KBM-7 (cell line): ENCODE results near the gene TUBA4B.

Experiments
- DNase-seq: peaks from one replicate; pipeline ENCODE4 v3.0.0-alpha.2; 2015
- in situ Hi-C: fragments of 300-500 bp; cut with MboI; formaldehyde crosslinking; loops from 2 replicates; pipeline ENCODE4 v1.14.3; 2020; ENCODE audit warnings: low sequenced_read_pairs, low pct_unique_long_range_greater_than_20kb, mixed read lengths

TUBA4B gene

DNA sequence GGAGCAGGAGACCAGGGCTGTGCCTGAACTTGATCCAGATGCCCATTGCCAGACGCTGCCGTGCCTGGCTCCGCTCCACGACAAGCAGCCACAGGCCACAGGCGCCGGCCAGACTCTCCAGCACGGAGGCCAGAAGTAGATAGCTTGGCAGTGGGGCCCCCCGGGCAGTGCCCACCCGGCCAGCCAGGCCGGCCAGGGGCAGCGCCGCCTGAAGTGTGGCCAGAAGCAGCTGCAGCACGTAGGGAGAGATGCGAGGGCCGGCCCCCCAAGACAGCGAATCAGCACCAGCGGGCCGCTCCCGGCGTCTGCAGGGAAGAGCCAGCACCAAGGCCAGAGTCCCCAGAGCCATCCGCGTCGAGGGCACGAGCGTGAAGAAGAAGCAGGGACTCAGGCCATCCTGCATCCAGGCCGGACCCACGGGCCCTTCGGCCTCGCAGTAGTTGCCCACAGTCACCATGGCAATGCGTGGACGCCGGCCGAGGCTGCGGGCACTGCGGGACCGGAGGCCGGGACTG, 34.8 kb upstream of the TUBA4B start:
- in situ Hi-C loops = no loop called here
- DNase-seq = no peak

DNA sequence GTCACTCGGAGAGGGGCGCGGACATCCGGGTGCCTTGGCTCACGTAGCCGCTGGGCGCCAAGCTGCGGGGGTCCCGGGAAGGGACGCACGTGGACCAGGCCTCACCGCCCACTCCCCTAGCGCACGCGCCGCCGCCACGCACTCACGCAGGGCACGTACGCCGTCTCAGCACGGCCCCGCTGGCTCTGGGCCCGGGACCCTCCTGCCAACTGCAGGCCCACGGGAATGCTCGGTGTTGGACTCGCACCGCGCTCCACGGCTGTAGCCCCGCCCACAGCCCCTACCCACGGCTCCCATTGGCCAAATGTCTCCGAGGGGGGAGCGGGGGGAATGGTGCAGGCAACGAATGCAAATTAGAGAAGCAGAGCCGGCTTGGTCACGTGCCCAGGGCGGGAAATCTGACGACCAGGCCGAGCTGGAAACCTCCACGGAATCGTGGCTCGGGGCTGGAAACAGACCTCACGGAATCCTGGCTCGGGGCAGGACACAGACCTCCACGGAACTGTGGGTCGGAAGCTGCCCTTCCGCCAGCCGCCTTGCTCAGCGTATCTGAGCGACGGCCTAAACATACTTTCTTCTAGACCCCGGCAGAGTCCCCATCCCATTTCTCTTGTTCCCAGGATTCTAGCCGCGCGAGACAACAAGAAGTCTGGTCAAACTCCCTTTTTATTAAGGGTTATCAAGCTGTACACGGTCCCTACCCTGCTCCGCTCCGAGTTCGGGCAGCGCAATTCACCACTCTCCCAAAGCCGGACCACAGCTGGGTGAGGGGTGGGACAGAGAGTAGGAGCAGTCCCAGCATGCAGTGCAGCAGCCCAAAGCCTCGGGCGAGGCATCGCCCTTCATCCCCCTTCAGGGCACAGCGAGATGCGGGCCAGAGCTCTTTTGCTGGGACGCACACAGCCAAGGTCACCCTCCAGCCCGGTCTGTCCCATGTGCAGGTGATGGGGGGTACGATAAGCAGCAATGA, 34.0 kb upstream of the TUBA4B start, which contains the start of gene ABCB6:
ABCB6 (minus strand) TSS at position 227 of the 970 bp plus-strand sequence. CDS start 285 bp downstream, outside the sequence.
- no peak for DNase-seq
- in situ Hi-C loops = no loop called here

DNA sequence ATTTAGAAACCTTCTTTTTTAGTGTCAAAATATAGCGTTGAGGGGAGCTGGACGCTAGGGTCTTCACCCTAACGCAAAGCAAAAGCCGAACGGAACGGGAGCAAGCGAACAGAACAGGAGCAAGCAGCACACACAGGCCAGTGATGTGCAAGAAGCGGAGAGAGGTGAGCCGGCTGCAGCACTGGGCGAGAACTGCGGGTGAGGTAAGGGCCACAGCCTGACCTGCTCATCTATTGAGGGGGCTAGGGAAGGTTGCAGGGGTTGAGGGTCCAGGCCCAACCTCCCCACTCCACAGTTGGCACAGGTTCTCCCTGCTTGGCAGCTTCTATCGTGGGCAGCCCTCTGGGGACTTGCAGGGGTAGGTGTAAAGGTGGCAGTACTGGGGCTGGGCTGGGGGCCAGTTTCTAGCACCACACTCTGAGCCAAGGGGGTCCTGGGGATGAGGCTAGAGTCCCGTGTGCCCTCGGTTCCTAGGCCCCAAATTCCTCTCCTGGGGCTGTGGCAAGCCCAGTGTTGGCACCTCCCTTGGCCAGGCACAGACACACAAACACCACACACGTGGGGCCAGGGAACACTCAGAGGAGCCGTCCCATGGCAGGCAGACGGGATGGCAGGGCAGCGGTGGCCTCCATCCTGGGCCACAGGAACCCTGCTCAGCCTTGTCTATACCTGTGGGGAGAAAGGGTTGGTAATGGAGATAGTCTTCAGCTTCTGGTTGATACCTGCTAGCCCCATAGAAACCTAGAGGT, 33.1 kb upstream of the TUBA4B start:
- DNase-seq = no peak
- in situ Hi-C loops = no loop called here

DNA sequence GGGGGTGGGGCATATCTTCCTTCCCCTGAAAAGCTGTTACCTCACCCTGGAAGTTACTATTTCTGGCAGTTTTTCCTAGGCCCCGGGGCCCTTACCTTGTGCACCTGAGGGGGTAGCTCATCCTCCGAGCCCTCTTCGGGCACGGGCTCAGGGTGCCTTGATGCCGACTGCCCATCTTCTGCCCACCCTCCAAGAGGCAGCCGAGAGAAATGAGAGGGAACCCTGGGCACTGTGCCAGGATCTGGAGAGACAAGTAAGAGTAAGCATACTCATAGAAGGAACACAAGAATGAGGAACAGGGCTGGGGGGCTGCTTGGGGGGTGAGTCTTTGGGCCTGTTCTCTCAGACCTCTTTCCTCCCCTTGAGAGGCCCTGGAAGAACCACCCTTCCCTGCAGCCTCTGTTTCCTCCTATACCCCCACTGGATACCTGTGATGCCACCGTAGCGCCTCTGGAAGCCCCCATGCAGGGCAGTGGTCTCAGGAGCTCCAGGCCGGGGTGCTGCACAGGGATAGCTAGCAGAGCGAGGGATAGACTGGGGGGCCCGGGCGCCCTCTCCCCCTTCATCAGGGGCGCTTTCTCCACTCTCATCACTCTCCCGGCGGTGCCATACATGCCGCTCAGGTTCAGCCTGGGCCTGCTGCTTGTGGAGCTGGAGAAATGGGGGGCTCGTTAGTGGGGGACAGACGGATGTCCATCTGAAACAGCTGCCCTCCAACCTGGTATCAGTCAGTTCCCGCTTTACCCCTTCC, 32.2 kb upstream of the TUBA4B start:
- in situ Hi-C loops = no loop called here
- no peak for DNase-seq

- no peak for DNase-seq
- in situ Hi-C loops = no loop called here
These were observed 31.0 kb upstream of the TUBA4B start for GRCh38 chr2:219221957-219222518.

DNA sequence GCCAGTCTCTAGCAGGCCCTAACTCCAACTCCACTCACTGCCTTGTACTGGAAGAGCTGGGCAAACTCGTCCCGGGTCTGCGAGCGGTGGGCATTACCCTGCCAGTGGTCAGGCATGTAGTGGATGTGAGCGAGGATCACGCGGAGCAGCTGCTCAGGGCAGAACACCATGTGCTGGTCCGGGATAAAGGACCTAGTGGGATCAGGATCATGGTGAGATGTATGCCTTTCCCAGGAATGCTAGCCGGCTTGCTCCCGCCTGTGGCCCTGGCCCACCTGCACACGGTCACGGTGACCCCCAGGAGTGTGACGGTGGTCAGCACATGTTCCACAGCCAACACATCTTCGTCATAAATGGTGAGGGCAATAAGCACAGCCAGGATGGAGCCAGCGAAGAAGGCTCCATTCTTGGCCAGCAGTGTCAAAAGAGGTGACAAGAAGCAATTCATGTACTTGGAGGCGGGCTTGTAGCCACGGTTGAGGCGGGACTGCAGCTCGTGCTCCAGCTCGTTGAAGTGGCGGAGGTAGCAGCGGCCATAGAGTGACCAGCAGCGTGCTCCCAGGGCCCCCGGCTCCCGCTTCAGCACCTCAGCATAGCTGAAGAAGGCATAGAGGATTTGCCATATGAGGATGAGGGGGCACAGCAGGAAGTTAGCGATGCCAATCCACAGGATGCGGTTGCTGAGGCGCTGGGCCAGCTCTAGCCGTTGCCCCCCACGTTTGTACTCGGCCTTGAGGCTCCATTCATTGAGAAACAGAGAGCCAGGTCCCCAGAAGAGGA, 29.0 kb upstream of the TUBA4B start:
- DNase-seq = no peak
- in situ Hi-C loops = no loop called here

DNA sequence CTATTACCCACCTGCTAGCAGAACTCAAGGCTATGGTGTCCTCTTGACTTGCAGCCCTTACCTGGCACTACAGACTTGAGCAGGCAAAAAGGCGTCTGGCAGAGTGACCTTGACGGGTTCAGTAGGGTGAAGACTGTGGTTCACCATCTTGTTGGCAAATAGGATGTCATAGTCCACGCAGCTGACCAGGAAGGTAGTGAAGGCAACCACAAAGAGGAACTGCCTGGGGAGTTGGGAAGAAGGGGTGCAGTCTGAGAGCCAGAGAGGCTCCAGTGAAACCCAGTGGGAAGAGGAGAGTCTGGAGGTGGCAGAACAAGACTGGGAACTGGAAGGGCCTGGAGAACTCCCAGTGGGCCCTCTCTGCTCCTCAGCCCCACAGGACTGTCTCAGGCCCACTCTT, 27.7 kb upstream of the TUBA4B start:
- DNase-seq = peak; percentile 61

GRCh38 chr2:219228041-219228910, 24.8 kb upstream of the TUBA4B start:
- in situ Hi-C loops = no loop called here
- peak; percentile 31 for DNase-seq

More for the DNA sequence above, 27.7 kb upstream of the TUBA4B start:
- in situ Hi-C loops = no loop called here

- DNase-seq = no peak
- in situ Hi-C loops = no loop called here
These were observed 24.1 kb upstream of the TUBA4B start for GRCh38 chr2:219228911-219229304.

GRCh38 chr2:219229305-219230058, 23.6 kb upstream of the TUBA4B start, which contains the start of the genes ANKZF1 and ATG9A:
Gene ANKZF1 (plus strand): TSS chr2:219229806. CDS start chr2:219230258, 452 bp downstream.
Gene ATG9A (minus strand): TSS chr2:219229636. CDS start chr2:219228024, 1,612 bp downstream.
- in situ Hi-C loops = no loop called here
- peak; percentile 99 for DNase-seq

- peak; percentile 59 for DNase-seq
- in situ Hi-C loops = no loop called here
These were observed 22.9 kb upstream of the TUBA4B start for GRCh38 chr2:219230059-219230540.

- DNase-seq = no peak
- in situ Hi-C loops = no loop called here
These were observed 18.7 kb upstream of the TUBA4B start for GRCh38 chr2:219234331-219234730.

- in situ Hi-C loops = no loop called here
- DNase-seq = no peak
These were observed 9.7 kb upstream of the TUBA4B start for GRCh38 chr2:219243291-219243761.

DNA sequence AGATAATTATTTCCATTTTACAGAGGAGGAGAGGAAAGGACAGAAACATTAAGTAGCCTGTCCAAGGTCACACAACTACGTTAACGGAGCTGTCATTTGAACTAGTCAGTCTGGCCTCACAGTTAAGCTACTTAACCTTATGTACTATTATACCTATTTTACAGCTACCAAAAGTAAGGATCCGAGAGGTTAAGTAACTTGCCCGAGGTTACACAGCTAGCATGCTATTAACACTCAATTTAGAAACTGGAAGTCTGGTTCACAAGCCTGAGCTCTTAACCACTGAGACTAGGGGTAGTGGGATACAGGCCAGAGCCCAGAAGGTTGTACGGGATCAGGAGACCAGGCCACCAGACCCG, 8.3 kb upstream of the TUBA4B start:
- no peak for DNase-seq
- in situ Hi-C loops = no loop called here

DNA sequence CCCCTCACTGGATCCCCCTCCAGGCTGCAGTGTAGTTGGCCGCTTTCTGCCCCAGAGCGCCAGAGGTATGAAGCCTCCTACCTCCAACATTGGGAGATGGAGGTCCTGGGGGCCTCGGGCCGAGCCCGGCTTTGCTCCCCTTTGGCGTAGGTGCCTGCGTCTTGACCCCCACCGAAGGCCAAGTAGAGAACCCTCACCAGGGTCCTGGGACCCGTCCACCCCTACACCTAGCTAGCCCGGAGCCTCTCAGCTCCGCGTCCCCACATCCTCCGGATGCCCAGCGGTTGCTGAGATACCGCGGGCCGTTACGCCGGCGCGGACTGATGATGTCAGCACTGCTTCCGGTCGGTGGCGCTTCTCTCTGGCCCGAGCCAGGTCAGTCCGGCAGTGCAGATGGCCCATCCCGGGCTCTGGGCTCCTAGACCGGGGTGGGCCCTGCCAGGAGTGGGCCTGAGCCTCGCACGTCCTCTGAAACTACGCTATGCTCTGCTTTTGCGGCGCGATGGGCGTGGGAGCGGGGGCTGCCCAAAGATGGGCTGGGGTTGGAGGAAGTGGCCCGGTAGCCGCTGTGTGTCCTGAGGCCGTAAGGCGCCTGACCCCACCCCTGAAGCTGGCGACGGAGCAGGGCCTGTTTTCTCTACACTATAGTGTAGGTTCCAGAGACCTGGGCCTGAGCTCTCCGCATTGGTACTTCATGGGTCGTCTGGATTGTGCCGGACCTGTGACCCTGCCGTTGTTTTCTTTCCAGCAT, 7.7 kb upstream of the TUBA4B start, which contains the start of the genes GLB1L and STK16:
GLB1L (minus strand) TSS at position 297 of the 751 bp plus-strand sequence. CDS start 1,871 bp downstream, outside the sequence.
STK16 (plus strand) TSS at position 332 of the 751 bp plus-strand sequence. CDS start 521 bp downstream, outside the sequence.
- in situ Hi-C loops = no loop called here
- peak; percentile 89 for DNase-seq
